PC-3 (cell line): Measurements from ENCODE around the gene TMBIM1.

Experiments
- EZH2 ChIP-seq: fragments of 300-600 bp; sonication (generic); IDR thresholded peaks from one replicate; pipeline ENCODE4 v1.6.1; 2017; ENCODE audit warnings: antibody characterized with exemption, mild to moderate bottlenecking, low read length; ENCODE audit not compliant: unreplicated experiment
- EZH2phosphoT487 ChIP-seq: fragments of 300-600 bp; sonication (generic); IDR thresholded peaks from 2 replicates; pipeline ENCODE4 v1.6.1; 2018; ENCODE audit warnings: mild to moderate bottlenecking, antibody characterized with exemption, low read length, borderline replicate concordance
- TF ChIP-seq, protein P1 (sequence below): fragments of 300-600 bp; sonication (generic); conservative IDR thresholded peaks from 2 replicates; pipeline ENCODE4 v1.5.1; 2017; ENCODE audit warnings: antibody characterized with exemption, low read depth, mild to moderate bottlenecking, low read length

DNA sequence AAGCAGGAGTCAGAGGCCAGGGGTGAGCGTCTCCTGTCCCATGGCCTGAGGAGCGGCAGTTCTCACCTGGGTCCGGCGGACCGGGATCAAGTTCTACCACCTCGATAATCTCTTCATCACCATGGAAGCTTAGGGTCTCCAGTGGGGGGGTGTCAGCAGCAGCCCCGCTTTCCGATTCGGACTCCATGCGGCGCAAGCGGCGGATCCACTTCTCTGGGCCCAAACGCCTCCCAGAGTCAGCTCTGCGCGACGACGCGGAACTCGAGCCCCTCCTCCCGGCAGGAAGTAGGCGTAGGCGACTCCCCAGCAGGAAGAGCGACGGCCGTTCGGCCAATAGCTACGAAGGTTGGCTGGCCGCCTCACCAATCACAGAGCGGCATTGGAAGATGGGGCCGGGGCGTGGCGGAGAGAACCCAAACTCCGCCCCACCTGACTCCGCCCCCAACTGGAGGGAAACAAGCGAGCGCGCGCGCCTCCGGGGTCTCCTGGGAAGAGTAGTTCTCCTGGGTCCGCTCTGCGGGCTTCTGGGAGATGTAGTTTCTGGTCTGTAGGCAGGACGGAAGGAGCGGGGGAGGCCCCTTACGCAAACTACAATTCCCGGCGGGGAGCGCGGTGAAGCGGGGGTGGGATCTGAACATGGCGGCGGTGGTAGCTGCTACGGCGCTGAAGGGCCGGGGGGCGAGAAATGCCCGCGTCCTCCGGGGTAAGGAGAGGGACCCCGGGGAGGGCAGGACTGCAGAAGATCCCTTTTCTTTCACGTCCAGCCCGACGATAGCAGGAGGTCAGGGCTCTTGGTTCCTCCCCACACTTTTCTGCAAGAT lies 22.2 kb downstream of the TMBIM1 start, which contains the start of the genes AAMP and PNKD:
- TF ChIP-seq, protein P1, sequence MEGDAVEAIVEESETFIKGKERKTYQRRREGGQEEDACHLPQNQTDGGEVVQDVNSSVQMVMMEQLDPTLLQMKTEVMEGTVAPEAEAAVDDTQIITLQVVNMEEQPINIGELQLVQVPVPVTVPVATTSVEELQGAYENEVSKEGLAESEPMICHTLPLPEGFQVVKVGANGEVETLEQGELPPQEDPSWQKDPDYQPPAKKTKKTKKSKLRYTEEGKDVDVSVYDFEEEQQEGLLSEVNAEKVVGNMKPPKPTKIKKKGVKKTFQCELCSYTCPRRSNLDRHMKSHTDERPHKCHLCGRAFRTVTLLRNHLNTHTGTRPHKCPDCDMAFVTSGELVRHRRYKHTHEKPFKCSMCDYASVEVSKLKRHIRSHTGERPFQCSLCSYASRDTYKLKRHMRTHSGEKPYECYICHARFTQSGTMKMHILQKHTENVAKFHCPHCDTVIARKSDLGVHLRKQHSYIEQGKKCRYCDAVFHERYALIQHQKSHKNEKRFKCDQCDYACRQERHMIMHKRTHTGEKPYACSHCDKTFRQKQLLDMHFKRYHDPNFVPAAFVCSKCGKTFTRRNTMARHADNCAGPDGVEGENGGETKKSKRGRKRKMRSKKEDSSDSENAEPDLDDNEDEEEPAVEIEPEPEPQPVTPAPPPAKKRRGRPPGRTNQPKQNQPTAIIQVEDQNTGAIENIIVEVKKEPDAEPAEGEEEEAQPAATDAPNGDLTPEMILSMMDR: 0 out of 2 replicates have a peak, but pooled peaks have one; percentile 12
- no peak for TF ChIP-seq EZH2phosphoT487
- no peak for TF ChIP-seq EZH2
